Choroid plexus epithelial cell (primary cell): ENCODE results near the gene TCEAL9.
A peak's percentile ranks its signal among the peaks of the same experiment; 100 is the strongest.
"Not testable (repeated sequence)": the region's sequence is repeated elsewhere in the genome, so short reads cannot be mapped to it uniquely, and the experiment has no call there.

Source experiments
- DNase-seq: peaks from one replicate; pipeline ENCODE4 v3.0.0-alpha.2; 2010; ENCODE audit warnings: low read depth
- H3K4me3 ChIP-seq: 2 replicates; pipeline ENCODE4 v1.5.1; 2011; ENCODE audit warnings: low read depth, mild to moderate bottlenecking, control low read depth, low read length, moderate library complexity
- CTCF ChIP-seq: conservative IDR thresholded peaks from 2 replicates; pipeline ENCODE4 v1.5.1; 2011; ENCODE audit warnings: low read depth, mild to moderate bottlenecking, control low read depth, inconsistent platforms, low read length, moderate library complexity

The TCEAL9 gene

GRCh38 chrX:103338663-103339062 lies 17.6 kb upstream of the TCEAL9 start:
- H3K4me3 ChIP-seq, result no peak overlapping the region
- TF ChIP-seq CTCF, result no peak
- DNase-seq, result no peak

- DNase-seq, result peak; percentile 69
- TF ChIP-seq CTCF, result peak; percentile 72
- H3K4me3 ChIP-seq, result no peak overlapping the region
Observed at GRCh38 chrX:103343105-103343504, 13.2 kb upstream of the TCEAL9 start.

- no peak overlapping the region for H3K4me3 ChIP-seq
- DNase-seq, result no peak
- no peak for TF ChIP-seq CTCF
Observed at GRCh38 chrX:103344606-103345005, 11.7 kb upstream of the TCEAL9 start.

- no peak for DNase-seq
- peak overlapping the region; percentile 16 for H3K4me3 ChIP-seq
- TF ChIP-seq CTCF, result no peak
Observed at GRCh38 chrX:103347682-103348397, 8.5 kb upstream of the TCEAL9 start.

- no peak for TF ChIP-seq CTCF
- DNase-seq, result no peak
- H3K4me3 ChIP-seq, result peak overlapping the region; percentile 82
Observed at GRCh38 chrX:103356858-103357257, 552 bp downstream of the TCEAL9 start.

GRCh38 chrX:103357871-103358270 lies 1.6 kb downstream of the TCEAL9 start:
- H3K4me3 ChIP-seq, result peak overlapping the region; percentile 82
- no peak for TF ChIP-seq CTCF
- no peak for DNase-seq

GRCh38 chrX:103359605-103360004 lies 3.3 kb downstream of the TCEAL9 start:
- H3K4me3 ChIP-seq, DNase-seq: not testable (repeated sequence)
